Lower lobe of right lung (tissue), 2 donors: ENCODE data around the gene ABR. TPM values are rescaled to one million over a fixed set of nuclear protein-coding genes. Genes with fewer than 3 reads are reported as not detected.

Source experiments
- ATAC-seq, 2 donors: fragments of 200-7000 bp; cut with Tn5 transposase; one replicate each; pipeline ENCODE4 v1.9.1; 2020 to 2022; ENCODE audit warnings: mild to moderate bottlenecking in 2 of 2, moderate library complexity in 2 of 2
- DNase-seq: peaks from one replicate; pipeline ENCODE4 v3.0.0-alpha.2; 2020
- H3K27ac ChIP-seq: fragments of 200-600 bp; one replicate; pipeline ENCODE4 v1.8.0; 2022
- H3K27me3 ChIP-seq: fragments of 200-600 bp; one replicate; pipeline ENCODE4 v1.8.0; 2022; ENCODE audit warnings: low read depth
- H3K36me3 ChIP-seq: fragments of 200-600 bp; one replicate; pipeline ENCODE4 v1.8.0; 2022; ENCODE audit warnings: mild to moderate bottlenecking
- H3K4me1 ChIP-seq: fragments of 200-600 bp; one replicate; pipeline ENCODE4 v1.8.0; 2022
- H3K4me3 ChIP-seq: fragments of 200-600 bp; one replicate; pipeline ENCODE4 v1.8.0; 2022; ENCODE audit warnings: mild to moderate bottlenecking
- H3K9me3 ChIP-seq: fragments of 200-600 bp; one replicate; pipeline ENCODE4 v1.8.0; 2022
- CTCF ChIP-seq: fragments of 200-600 bp; IDR thresholded peaks from one replicate; pipeline ENCODE4 v1.8.0; 2022; ENCODE audit warnings: antibody characterized with exemption, mild to moderate bottlenecking
- intact Hi-C: fragments of 100-400 bp; cut with DNase I; formaldehyde crosslinking; loops from one replicate; pipeline ENCODE4 v1.11.0; 2022
- total RNA-seq: library from RNA; stranded (reverse); fragmentation: NEBNext Ultra II Directional; extraction: Animal tissue kit (Norgen Biotek cat#: 25700); gene quantifications from one replicate; pipeline ENCODE4 v1.2.1, GENCODE V29; 2021
- donor health status: DM: no; HTN: yes; CAD: no; lungs with severe emphysema.

ABR gene
- total RNA-seq, 1 donor from 2014 or later, result 212 TPM

- intact Hi-C loops, result no loop called here
- ATAC-seq (peak; percentile 58 to 77), DNase-seq (peak; percentile 87)
- TF ChIP-seq CTCF, result no peak
- Histone ChIP-seq H3K9me3 (no peaks in the 10 kb centered on the region), H3K4me1 (peaks cover 57% of the 10 kb centered on the region), H3K27ac (peak overlapping the region; percentile 74), H3K36me3 (peaks cover 62% of the 10 kb centered on the region), H3K4me3 (no peak overlapping the region), H3K27me3 (no peaks in the 10 kb centered on the region)
These were observed 89.9 kb downstream of the ABR start for GRCh38 chr17:1089915-1090314.

- DNase-seq (peak; percentile 83), ATAC-seq (peak; percentile 83 to 86)
- H3K36me3 ChIP-seq, result peaks cover 67% of the 10 kb centered on the region
- peaks cover 67% of the 10 kb centered on the region for H3K4me1 ChIP-seq
- H3K27me3 ChIP-seq, result no peaks in the 10 kb centered on the region
- H3K9me3 ChIP-seq, result no peaks in the 10 kb centered on the region
- intact Hi-C loops, result no loop called here
- peak overlapping the region; percentile 86 for H3K27ac ChIP-seq
- no peak overlapping the region for H3K4me3 ChIP-seq
- no peak for TF ChIP-seq CTCF
These were observed 92.2 kb downstream of the ABR start for GRCh38 chr17:1087381-1088241.

- H3K9me3 ChIP-seq, result no peaks in the 10 kb centered on the region
- DNase-seq (peak; percentile 35), ATAC-seq (no peak)
- peaks cover 61% of the 10 kb centered on the region for H3K4me1 ChIP-seq
- peaks cover 67% of the 10 kb centered on the region for H3K36me3 ChIP-seq
- no peak for TF ChIP-seq CTCF
- no peak overlapping the region for H3K27ac ChIP-seq
- H3K27me3 ChIP-seq, result no peaks in the 10 kb centered on the region
- no peak overlapping the region for H3K4me3 ChIP-seq
- intact Hi-C loops, result no loop called here
These were observed 96.2 kb downstream of the ABR start for GRCh38 chr17:1083451-1084187.

GRCh38 chr17:1082579-1082978 lies 97.2 kb downstream of the ABR start:
- intact Hi-C loops, result no loop called here
- Histone ChIP-seq H3K27me3 (no peaks in the 10 kb centered on the region), H3K9me3 (no peaks in the 10 kb centered on the region), H3K36me3 (peaks cover 69% of the 10 kb centered on the region), H3K4me3 (no peak overlapping the region), H3K4me1 (peaks cover 51% of the 10 kb centered on the region), H3K27ac (peak overlapping the region; percentile 36)
- no peak for ATAC-seq
- no peak for DNase-seq
- no peak for TF ChIP-seq CTCF

- peak; percentile 48 for DNase-seq
- Histone ChIP-seq H3K9me3 (no peaks in the 10 kb centered on the region), H3K36me3 (peaks cover 85% of the 10 kb centered on the region), H3K4me3 (no peak overlapping the region), H3K27me3 (no peaks in the 10 kb centered on the region), H3K4me1 (peaks cover 41% of the 10 kb centered on the region), H3K27ac (no peak overlapping the region)
- intact Hi-C loops, result no loop called here
- ATAC-seq, result no peak
- TF ChIP-seq CTCF, result no peak
These were observed 100.8 kb downstream of the ABR start for GRCh38 chr17:1078831-1079561.
